ENCODE measurements around the gene DNMT3L.
"Not testable (repeated sequence)": the region's sequence is repeated elsewhere in the genome, so short reads cannot be mapped to it uniquely, and the experiment has no call there.

DNMT3L gene

DNA sequence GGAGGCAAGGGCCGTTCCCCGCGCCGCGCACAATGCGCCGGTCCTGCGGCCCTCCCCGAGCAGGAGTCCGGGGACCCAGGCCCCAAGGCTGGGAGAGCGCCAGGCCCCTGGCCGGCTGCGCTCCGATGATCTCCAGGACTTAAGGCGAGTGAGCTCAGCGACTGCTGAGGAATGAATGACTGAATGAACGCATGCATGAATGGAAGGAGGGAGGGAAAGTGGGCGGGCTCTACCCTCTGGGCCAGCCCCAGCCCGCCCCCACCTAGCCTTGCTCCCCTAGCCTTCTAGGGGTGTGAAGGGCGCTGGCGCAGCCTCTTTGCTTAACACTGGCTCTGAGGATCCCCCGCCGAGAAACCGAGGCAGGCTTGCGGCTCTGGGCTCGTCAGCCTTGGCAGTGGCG lies 20.4 kb downstream of the DNMT3L start:
- DNase-seq, result not testable (repeated sequence)

DNA sequence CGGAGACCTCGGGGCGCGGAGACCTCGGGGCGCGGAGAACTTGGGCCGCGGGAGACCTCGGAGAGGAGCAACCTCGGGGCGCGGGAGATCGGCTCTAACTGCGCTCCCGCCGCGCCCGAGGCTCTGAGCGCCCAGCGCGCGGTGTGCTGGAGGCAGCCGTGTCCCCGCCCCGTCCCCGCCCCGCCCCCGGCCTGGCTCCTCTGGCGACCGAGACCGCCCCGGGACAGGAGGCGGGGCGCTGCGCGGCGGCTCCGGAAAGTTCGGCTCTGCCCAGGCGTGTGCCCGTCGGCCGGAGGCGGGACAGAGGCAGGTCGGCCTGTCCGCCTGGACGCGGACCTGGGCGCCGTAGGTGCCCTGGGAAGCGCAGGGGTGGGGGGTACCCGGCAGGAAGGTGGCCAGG lies 20.9 kb downstream of the DNMT3L start, which contains the start of gene ICOSLG:
TSS of gene ICOSLG (minus strand) at position 102 of the 400 bp plus-strand sequence. CDS start 126 bp downstream, outside the sequence.
- not testable (repeated sequence) for DNase-seq

DNA sequence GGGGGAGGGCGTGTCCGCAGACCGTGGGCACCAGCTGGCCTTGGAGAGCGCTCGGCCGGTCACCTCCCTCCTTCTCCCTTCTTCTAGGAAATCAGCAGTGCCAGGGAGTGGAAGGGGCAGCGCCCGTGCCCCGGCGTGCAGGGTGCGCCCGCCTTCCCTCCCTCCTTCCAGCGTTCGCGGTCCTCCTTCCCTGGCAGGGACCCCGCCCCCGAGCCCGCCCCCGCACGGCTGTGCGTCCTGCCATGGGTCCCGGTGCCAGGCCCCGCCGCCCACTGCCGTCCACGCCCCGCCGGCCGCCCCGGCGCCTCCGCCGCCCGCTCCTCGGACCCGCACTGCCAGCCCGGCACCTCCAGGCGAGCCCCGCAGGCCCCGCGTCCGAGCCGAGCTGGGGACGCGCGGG lies 21.3 kb downstream of the DNMT3L start:
- DNase-seq, result not testable (repeated sequence)

DNA sequence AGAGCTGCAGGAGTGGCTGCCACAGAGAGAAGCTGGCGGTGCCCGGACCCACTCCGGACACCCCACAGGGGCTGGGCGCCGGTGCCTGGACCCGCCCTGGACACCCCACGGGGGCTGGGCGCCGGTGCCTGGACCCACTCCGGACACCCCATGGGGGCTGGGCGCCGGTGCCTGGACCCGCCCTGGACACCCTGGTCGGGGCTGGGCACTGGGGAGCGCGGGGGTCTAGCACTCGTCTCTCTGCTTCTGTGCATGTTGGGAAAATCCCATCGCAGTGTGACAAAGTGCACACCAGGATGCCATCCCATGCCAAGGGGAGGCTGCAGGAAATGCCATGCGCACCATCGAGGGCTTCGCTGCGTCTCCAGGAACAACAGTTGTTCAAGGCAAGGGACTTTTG lies 32.1 kb downstream of the DNMT3L start:
- not testable (repeated sequence) for DNase-seq

DNA sequence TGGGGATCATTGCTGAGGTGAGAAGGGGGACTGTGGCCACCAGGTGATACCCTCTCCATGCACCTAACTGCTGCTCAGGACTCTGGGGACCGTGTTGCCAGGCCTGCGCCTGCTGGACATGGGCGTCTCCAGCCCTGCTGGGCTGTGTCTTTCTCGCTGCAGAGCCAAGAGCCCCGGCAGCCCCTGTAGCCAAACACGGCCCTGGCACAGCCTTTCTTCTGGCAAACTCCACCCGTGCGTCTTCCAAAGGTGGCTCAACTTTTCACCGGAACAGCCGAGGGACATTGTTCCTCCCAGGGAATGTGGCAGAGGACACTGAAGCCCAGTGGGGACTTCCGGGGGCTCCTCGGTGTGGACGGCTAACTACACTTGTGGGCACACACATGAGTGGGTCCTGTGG lies 33.6 kb downstream of the DNMT3L start:
- DNase-seq, result not testable (repeated sequence)

DNA sequence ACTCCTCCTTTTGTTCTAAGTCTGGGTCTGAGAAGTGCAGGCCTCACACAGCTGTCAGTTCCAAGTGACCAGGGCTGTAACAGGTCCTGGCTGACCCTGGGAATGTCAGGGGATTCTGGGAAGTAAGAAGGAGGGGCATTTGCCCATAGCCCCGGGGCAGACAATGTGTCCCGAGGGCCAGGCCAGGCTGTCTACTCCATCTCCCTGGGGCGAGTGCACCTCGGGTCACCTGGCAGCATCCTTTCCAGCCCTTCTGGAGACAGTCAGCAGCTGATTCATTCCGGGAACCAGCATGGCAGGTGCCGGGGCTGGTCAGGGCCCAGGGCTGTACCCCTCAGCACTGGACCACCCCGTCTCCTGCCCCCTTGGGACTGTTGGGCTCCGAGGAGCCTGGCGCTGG lies 34.1 kb downstream of the DNMT3L start:
- DNase-seq, result not testable (repeated sequence)

DNA sequence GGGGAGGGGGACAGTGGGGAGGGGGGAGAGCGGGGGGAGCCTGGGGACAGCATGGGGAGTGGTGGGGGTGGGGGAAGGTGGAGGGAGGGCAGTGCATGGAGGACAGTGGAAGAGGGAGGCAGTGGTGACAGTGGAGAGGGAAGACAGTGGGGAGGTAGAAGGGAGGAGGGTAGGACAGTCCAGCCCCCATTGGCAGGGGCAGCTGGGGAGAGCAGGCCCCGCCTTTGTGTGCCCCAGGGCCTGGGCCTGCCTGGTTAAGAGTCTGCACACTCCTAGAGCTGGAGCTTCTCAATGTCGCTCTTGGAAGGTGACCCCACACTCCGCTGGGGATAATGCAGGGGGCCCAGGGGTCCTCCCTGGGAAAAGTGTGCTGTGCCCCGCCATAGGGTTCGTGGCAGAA lies 36.1 kb downstream of the DNMT3L start:
- not testable (repeated sequence) for DNase-seq

DNA sequence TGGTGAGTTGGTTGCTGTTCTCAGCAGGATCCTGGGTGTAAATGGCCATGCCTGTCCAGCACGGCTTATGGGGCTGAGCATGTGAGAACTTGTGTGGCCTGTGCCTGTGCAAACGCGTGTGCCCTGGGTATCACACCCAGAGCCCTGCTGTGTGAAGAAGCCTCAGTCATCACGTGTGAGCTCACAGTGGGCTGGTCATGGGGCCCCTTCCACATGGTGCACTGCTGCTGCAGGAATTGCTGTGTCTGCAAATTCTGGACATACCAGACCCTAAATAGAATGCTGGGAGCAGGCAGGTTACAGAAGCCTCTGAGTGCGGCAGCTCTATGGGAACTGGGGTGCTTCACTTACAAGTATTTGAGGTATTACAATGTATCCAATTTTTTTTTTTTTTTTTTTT lies 38.4 kb downstream of the DNMT3L start:
- not testable (repeated sequence) for DNase-seq

DNA sequence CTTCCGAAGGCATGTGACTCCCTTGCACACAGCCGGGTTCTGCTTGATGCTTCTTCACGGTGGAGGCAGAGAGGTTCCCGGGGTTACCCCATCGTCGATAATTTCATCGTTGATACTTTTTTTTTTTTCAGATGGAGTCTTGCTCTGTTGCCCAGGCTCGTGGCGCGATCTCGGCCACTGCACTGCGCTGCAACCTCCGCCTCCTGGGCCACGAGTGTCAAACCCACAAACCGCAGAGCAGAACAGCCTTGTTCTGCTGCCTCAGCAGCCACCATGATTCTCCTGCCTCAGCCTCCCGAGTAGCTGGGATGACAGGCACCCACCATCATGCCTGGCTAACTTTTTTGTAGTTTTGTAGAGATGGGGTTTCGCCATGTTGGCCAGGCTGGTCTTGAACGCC lies 41.0 kb downstream of the DNMT3L start:
- not testable (repeated sequence) for DNase-seq

DNA sequence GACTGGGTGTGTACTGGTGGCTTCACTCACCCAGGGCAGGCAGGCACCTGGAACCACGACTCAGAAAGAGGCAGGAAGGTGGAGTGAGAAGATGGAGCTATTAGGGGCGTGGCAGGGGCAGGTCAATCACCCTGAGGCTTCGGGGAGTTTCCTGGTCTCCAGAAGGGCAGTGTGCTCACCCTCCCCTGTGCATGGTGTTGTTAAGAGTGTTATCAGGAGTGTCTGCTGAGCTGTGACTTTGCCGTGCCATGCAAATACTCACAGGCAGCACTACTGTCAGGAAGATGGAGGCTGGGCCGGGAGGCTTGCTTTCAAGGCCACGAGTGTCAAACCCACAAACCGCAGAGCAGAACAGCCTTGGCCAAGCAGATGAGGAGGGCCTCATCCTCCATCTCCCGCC lies 43.2 kb downstream of the DNMT3L start:
- not testable (repeated sequence) for DNase-seq

DNA sequence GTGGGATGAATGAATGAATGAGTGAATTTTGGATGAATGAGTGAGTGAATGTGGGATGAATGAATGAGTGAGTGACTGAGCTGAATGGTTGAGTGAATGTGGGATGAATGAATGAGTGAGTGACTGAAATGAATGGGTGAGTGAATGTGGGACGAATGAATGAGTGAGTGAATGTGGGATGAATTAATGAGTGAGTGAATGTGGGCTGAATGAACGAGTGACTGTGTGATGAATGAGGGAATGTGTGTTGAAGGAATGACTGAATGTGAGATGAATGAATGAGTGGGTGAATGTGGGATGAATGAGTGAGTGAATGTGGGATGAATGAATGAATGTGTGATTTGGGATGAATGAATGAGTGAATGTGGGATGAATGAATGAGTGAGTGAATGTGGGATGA lies 49.7 kb downstream of the DNMT3L start:
- not testable (repeated sequence) for DNase-seq

DNA sequence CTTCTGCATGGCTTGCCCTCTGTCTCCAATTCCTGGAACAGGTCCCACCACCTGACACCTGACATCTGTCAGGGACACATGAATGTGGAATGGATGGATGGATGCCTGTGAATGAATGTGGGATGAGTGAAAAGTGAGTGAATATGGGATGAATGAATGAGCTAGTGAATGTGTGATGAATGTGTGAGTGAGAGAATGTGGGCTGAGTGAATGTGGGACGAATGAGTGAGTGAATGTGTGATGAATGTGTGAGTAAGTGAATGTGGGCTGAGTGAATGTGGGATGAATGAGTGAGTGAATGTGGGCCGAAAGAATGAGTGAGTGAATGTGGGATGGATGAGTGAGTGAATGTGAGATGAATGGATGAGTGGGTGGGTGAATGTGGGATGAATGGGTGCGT lies 50.1 kb downstream of the DNMT3L start:
- DNase-seq, result not testable (repeated sequence)

DNA sequence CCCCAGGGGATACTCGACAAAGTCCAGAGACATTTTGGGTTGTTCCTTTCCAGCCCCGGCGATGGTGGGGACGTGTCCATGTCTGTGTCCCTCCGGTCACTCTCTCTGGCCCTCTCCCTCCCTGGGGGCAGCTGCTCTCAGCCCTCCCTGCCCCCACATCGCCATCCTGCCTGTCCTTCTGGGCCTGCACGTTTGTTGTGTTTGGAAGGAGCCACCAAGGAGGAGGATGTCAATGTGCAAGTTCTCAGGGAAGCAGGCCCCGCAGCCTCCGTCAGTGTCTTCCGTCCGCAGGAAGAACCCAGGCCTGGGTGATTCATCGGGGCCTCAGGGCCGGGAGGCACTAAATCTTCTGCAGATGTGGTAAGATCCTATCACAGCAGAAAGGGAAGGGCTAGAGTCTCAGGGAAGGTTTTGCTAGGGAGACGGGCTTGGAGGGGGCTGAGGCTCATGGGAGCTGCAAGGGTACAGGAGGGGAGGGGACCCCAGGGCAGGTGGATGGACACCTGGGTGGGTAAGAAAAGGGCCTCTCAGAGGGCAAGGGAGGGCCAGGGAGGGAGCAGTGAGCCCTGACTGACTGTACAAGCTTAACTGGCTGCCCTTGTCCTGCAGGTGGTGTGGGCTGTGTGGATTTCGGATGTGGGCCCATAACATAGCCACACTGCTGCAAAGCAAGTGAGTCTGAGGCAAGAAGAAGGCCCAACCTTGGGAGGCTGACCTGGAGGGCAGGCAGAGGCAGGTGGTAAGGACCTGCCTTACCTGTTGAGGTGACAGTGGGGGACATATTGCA lies 53.6 kb downstream of the DNMT3L start:
- DNase-seq, result not testable (repeated sequence)

DNA sequence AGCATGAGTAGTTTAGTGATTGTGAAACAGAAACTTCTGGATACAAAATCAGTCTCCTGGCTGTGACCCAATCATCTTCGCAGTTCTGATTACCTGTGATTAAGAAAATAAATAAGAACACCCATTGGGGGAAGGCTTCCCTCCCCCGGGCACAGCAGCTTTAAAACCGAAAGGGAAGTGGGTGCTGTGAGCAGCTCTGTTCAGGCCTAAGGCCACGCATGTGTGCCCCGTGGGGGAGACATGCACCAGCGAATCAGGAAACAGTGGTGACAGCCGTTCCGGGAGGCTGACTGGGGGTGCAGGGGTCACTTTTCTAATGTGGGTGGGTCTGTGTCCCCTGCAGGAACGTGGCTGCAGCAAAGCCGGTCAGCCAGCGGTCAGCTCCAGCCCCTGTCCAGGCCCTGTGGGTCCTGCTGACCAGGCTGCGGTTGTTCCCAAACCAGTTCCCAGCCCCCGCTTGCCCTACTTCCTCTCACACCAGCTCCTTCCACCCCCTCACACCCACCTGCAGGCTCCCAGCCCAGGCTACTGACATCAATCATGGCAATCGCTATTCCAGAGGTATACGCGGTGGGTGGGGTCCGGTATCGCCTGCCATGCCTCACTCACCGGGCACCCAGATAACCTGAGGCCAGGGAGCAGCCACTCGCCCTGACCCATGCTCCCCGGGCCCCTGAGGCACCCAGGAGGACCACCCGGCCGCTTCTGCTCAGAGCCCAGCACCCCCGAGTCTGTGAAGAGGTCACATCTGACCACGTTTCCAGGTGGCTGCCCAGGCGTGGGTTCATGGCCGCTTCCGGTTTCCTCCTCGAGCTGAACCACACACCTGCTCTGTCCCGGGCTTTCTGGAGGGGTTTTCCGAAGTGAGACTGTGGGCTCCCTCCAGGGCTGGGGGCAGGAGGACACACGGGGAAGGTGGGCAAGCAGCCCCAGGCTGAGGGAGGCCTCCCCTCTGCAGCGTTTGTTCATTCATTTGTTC lies 54.7 kb downstream of the DNMT3L start:
- DNase-seq, result not testable (repeated sequence)

DNA sequence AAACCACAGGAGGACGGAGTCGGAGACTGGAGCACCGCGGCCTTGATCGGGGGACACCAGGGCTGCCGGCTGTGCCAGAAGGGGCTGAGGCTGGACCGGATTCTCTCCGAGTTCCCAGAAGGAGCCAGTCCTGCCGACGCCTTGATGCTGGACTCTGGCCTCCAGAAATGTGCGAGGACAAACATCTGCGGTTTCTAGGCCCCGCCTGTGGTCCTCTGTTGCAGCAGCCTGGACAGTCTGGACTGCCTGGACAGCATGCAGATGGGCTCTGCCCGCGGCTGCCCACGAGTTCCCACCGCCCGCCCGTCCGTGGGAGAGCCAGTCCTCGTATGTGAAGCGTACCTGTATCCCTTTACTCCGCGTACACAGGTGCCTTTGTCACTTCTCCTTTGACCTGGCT lies 55.5 kb downstream of the DNMT3L start:
- not testable (repeated sequence) for DNase-seq

DNA sequence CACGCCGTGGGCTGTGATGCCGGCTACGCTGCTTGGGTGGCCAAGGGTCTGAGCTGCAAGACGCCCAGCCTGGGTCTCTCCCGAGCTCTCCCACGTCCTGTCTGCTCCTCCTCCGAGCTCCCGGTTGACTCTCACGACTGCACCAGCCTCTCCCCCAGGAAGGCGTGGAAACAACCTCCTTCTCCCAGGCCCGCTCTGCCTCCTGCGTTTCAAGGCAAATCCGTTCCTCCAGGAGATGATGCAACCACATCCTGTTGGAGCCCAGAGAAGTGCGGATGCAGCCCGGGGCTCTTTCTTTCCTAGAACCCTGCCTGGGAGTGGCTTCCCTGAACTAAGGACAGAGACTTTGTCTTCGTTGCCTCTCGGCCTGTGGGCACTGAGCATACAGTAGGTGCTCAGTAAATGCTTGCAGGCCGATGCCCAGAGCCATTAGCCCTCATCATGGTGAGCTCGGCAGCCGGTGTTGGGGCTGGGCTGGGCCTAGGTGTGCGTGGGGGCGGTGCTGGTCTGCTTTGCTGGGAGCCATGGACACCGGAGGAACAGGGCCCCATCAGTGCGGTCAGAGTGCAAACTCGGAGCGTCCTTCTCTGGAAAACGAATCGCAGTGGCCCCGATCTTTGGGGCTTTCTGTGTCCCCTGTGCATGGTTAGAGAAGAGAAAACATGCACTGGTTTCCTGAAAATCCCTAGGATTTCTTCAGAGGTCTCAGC lies 59.0 kb downstream of the DNMT3L start:
- not testable (repeated sequence) for DNase-seq

DNA sequence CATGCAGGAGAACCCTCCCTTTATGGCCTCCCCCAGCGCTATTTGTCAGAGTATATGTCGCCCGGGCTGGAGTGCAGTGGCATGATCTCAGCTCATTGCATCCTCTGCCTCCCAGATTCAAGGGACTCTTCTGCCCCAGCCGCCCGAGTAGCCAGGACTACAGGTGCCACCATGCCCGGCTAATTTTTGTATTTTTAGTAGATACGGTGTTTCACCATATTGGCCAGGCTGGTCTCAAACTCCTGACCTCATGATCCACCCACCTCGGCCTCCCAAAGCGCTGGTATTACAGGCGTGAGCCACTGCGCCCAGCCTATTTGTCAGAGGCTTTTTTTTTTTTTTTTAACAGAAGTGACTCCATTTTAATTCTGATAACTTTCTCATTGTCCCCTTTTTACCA lies 61.7 kb downstream of the DNMT3L start:
- DNase-seq, result not testable (repeated sequence)

DNA sequence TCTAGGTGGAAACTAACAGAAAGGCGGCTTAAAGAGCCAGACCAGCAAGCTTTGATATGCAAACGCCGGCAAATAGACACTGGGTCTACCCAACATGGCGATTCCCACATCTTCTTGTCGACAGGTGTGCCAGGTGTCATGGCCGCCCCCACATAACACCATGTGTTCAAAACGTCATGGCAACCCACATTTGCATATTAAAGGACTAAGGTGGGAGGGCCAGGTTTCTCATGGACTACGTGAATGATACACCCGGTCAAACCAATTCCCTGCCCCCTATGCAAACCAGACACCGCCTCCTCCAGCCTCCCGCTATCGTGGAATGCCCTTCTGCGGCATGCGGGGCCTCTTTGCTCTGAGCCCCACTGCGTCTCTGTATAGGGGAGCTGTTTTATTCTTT lies 62.2 kb downstream of the DNMT3L start:
- DNase-seq, result no peak

DNA sequence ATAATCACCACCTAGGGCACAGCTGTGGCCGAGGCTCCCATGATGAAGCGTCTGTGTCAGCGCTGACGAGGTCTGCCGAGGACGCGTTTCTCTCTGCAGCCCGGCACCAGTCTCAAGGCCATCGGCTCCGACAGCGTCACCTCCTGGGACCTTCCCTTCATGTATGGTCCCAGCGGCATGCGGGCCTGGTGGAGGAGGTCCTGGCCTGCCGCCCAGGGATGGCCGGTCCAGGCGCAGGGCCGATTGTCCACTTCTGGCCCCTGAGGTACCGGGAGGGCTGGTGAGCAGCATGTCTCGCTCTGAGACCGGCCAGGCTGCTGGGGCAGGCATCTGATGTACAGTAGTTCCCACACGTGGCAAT lies 64.6 kb downstream of the DNMT3L start:
- not testable (repeated sequence) for DNase-seq

All from midbrain (tissue), 1 donor.